ENCODE data around the gene RBM15B.

GRCh38 chr3:51408021-51408420 lies 16.9 kb downstream of the RBM15B start:
- TF ChIP-seq POLR2A (IDR thresholded peaks at IDR 0.05; ENCODE audit: low read depth, low read length) (no peak), POLR2AphosphoS5 (IDR thresholded peaks at IDR 0.05; ENCODE audit: low read depth, low read length) (no peak)
